ENCODE results near the gene PAPSS1.

- TF ChIP-seq CTCF (IDR thresholded peaks at IDR 0.05), result no peak
- no peak for TF ChIP-seq EZH2 (IDR thresholded peaks at IDR 0.05)
Observed at GRCh38 chr4:107693132-107693531, 26.9 kb downstream of the PAPSS1 start.

Data from neural progenitor cell (in vitro differentiated cells).